Measurements from ENCODE around the gene CAMTA1.
"Not testable (repeated sequence)": the region's sequence is repeated elsewhere in the genome, so short reads cannot be mapped to it uniquely, and the experiment has no call there.

CAMTA1 gene

DNA sequence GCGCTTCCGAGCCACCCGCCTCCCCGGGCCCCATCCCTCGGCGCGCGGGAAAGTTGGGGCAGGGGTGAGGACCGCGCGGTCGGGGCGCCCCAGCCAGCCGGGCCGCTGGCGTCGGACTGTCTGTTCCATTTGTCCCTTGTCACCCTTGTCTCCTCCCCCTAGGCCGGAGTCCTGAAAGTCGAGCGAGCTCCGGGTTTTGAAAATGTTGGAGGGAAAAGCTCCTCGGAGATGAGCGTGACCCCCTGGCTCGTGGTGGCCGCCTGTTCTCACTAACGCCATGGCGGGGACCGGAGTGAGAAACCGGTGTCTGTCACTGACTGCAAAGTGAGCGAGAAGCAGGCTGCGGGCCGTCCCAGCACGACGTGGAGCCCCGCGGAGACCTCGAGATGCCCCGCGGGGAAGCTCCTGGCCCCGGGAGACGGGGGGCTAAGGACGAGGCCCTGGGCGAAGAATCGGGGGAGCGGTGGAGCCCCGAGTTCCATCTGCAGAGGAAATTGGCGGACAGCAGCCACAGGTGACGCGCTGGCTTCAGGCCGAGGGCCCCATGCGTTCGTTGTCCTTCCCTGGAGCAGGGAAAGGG lies 999.3 kb downstream of the CAMTA1 start:
- no peak for TF ChIP-seq ZNF274 (IDR thresholded peaks at IDR 0.05; ENCODE audit: low read depth, low read length)
- H3K4me3 ChIP-seq (ENCODE audit: low read length), result no peak overlapping the region; the same call in 1 of the 2 replicates

DNA sequence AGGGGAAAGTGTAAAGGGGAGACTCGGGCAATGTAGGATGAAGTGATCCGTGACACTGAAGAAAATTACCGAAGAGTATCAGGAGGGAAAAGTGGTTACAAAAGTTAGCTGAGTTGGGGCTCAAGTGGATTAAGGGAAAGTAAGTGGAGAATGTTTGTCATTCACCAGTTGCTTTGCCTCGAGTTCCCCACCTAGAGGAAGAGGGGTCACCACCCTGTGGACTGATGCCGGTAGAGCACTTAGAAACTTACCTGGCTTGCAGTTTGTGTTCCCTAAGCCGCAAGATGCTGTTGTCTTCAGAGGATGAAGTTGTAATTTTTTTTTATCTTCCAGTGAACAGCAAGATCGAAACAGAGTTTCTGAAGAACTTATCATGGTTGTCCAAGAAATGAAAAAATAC lies 999.9 kb downstream of the CAMTA1 start:
- no peak for TF ChIP-seq ZNF274 (IDR thresholded peaks at IDR 0.05; ENCODE audit: low read depth, low read length)
- no peak overlapping the region for H3K4me3 ChIP-seq (ENCODE audit: low read length)

DNA sequence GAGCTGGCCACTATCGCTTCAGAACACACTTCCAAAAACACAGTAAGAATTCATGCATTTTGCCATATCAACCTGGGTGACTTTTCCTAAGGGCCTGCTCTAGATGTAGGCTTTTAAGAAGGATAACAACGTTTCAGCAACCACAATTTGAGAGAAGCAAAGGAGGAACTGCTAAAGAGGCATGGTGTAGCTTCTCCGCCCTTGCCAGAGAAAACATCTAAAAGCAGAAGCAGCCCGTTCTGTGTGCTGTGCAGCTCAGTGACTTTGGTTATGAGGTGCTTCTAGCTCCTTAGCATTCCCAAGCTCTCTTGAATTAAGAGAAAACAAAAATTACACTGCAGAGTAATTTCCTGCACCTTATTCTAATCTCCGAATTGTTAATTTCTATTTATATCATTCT lies 1001.5 kb downstream of the CAMTA1 start:
- TF ChIP-seq ZNF274 (IDR thresholded peaks at IDR 0.05; ENCODE audit: low read depth, low read length), result no peak
- H3K4me3 ChIP-seq (ENCODE audit: low read length), result no peak overlapping the region

DNA sequence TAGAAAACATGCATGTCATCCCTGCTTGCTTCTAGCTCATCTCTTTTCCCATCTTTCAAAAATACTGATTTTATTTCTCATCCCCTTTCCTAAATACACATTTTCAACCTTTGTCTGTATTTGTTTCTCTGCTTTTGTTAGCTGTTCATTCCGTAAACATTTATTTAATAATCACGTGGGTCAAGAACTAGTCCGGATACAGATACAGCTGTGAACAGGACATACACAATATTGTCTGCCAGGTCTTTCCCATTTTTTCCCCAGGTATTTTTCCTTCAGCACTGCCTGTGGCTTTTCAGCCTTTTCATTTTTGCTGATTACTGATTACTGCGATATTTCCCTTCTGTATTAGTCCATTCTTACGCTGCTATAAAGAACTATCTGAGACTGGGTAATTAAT lies 1004.6 kb downstream of the CAMTA1 start:
- no peak for TF ChIP-seq ZNF274 (IDR thresholded peaks at IDR 0.05; ENCODE audit: low read depth, low read length)
- H3K4me3 ChIP-seq (ENCODE audit: low read length), result no peak overlapping the region

DNA sequence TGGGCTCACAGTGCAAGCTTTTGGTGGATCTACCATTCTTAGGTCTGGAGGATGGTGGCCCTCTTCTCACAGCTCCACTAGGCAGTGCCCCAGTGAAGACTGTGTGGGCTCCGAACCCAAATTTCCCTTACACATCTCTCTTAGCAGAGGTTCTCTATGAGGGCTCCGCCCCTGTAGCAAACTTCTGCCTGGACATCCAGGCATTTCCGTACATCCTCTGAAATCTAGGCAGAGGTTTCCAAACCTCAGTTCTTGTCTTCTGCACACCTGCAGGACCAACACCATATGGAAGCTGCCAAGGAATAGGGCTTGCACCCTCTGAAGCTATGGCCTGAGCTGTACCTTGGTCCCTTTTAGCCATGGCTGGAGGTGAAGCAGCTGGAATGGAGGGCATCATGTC lies 1005.8 kb downstream of the CAMTA1 start:
- not testable (repeated sequence) for H3K4me3 ChIP-seq (ENCODE audit: low read length)

DNA sequence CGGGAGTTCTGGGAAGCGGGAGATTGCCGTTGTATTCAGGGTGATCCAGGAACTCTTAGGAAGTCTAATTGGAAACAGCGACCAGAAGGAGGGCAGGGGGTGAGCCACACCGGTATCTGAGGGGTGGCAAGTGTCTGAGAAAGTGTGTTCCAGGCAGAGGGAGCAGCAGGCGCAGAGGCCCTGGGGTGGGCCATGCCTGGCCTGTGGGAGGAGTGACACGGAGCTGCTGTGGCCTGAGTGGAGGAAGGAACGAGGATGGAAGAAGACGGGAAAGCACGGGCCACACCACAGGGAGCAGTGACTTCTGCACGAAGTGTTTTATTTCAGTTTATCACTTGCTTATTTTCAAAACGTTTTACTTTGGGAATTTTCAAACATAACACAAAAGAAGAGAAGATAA lies 1010.2 kb downstream of the CAMTA1 start:
- no peak overlapping the region for H3K4me3 ChIP-seq (ENCODE audit: low read length)
- TF ChIP-seq ZNF274 (IDR thresholded peaks at IDR 0.05; ENCODE audit: low read depth, low read length), result no peak

DNA sequence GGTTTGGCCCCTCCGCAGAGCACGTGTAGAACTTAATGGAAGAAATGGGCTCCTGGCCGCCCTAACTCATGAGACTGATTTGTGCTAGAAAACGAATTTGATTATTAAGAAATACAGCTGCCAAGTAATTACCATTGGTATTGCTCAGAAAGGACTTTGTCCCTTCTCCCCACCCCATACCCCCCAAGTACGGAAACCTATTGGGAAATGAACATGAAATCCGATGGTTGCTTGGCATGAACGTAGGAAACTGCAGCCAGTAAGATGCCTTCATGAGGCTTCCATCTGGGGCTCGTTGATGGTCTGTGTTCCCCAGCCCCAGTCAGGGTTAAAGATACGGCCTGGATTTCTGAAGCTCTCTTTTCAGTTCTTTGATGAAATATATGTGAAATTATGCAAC lies 1020.2 kb downstream of the CAMTA1 start:
- TF ChIP-seq ZNF274 (IDR thresholded peaks at IDR 0.05; ENCODE audit: low read depth, low read length), result no peak

DNA sequence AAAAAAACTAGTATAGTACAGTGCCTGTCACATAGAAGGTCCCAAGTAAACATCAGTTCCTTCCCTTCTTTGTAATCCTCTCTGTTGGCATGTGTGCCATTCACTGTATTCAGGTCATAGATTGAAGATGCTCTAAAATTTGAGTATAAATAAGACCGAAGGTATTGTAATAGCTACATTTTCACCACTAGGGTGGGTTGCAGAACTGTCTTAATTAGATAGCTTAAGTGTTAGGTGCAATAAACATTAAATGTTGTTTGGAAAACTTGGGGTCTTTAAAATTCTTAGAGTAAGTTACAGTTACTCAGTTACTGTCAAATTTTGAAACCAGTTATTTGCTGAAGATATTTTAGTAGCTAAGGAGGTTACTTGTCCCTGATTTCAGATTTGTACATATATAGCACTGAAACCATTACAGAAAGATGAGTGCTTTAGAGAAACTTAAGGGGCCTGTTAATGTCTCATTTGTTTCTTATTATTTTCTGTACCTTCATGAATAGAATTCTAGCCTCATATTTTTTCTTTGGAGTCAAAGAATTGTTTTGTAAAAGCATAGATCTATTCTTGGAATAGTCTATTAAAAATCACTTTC lies 1023.1 kb downstream of the CAMTA1 start:
- no peak for TF ChIP-seq ZNF274 (IDR thresholded peaks at IDR 0.05; ENCODE audit: low read depth, low read length)
- no peak overlapping the region for H3K4me3 ChIP-seq (ENCODE audit: low read length)

More for the DNA sequence above, 1020.2 kb downstream of the CAMTA1 start:
- no peak overlapping the region for H3K4me3 ChIP-seq (ENCODE audit: low read length)

DNA sequence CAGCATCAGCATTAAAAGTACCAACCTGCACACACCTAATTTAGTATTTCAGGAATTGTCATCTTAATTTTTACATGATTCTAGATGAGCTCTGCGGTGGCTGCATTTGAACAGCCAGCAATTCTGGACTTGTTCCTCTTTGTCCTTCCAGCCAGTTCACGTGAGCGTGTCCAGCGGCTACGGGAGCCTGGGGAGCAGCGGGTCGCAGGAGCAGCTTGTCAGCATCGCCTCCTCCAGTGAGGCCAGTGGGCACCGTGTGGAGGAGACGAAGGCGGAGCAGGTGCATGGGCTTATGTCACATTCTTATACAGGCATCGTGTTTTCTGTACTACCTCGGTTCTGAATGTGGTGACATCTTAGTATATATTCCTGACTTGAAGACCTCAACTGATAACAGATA lies 1024.5 kb downstream of the CAMTA1 start:
- no peak overlapping the region for H3K4me3 ChIP-seq (ENCODE audit: low read length)
- TF ChIP-seq ZNF274 (IDR thresholded peaks at IDR 0.05; ENCODE audit: low read depth, low read length), result no peak

DNA sequence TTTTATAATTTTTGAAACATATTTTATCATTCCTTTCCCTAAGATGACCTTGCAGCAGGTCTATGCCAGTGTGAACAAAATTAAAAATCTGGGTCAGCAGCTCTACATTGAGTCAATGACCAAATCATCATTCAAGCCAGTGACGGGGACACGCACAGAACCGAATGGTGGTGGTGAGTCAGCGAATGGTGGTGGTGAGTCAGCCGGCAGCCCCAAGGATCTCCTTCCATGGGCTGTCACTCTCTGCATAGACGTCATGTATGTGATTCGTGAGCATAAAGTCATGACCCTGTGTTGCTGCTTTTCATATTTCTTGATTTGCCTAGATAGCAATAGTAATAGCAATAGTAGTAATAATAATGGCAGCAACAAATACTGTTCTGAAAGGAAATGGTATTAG lies 1025.1 kb downstream of the CAMTA1 start:
- no peak for TF ChIP-seq ZNF274 (IDR thresholded peaks at IDR 0.05; ENCODE audit: low read depth, low read length)
- H3K4me3 ChIP-seq (ENCODE audit: low read length), result no peak overlapping the region

DNA sequence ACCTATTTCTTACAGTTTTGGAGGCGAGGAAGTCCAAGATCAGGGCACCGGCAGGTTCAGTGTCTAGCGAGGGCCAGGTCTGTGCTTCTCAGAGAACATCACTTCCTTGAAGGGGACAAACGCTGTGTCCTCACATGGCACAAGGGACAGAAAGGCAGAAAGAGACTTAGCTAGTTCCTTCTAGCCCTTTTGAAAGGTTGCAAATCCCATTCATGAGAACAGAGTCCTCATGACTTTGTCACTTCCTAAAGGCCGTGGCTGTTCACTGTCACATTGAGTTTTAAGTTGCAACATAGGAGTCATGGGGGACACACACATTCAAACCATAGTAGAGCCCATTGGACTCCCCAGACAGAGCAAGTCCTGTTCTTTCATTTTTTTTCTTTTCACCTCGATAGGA lies 1026.2 kb downstream of the CAMTA1 start:
- TF ChIP-seq ZNF274 (IDR thresholded peaks at IDR 0.05; ENCODE audit: low read depth, low read length), result no peak
- H3K4me3 ChIP-seq (ENCODE audit: low read length), result no peak overlapping the region

DNA sequence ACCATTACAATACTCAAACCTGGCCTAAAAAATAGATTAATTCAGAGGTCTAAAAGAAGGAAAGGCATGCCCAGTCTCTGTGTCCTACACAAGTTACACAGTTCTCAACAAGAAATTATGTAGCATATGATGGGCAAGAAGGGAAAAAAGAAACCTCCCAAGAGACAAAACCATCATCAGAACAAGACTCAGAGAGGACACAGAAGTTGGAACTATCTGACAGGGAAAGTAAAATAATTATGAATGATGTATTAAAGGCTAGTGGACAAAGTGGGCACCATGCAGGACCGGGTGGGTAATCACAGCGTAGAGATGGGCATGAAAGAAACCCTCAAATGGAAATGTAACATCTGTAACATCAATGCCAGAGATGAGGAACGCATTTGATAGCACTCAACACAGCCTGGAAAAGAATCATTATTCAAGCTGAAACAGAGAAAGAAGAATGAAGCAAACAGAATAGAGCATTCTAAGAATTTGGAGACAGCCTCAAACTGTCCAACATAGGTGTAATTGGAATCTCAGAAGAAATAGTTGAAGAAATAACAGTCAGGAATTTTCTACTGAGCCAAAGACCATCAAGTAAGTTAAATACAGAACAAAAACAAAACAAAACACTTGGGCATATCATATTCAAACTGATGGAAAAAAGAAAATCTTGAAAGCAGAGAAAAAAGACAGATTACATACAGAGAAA lies 1028.6 kb downstream of the CAMTA1 start:
- TF ChIP-seq ZNF274 (IDR thresholded peaks at IDR 0.05; ENCODE audit: low read depth, low read length), result no peak
- no peak overlapping the region for H3K4me3 ChIP-seq (ENCODE audit: low read length)

Data from GM08714 (cell line).